ENCODE results near the gene MAPK8IP3.

Gene MAPK8IP3, protein sequence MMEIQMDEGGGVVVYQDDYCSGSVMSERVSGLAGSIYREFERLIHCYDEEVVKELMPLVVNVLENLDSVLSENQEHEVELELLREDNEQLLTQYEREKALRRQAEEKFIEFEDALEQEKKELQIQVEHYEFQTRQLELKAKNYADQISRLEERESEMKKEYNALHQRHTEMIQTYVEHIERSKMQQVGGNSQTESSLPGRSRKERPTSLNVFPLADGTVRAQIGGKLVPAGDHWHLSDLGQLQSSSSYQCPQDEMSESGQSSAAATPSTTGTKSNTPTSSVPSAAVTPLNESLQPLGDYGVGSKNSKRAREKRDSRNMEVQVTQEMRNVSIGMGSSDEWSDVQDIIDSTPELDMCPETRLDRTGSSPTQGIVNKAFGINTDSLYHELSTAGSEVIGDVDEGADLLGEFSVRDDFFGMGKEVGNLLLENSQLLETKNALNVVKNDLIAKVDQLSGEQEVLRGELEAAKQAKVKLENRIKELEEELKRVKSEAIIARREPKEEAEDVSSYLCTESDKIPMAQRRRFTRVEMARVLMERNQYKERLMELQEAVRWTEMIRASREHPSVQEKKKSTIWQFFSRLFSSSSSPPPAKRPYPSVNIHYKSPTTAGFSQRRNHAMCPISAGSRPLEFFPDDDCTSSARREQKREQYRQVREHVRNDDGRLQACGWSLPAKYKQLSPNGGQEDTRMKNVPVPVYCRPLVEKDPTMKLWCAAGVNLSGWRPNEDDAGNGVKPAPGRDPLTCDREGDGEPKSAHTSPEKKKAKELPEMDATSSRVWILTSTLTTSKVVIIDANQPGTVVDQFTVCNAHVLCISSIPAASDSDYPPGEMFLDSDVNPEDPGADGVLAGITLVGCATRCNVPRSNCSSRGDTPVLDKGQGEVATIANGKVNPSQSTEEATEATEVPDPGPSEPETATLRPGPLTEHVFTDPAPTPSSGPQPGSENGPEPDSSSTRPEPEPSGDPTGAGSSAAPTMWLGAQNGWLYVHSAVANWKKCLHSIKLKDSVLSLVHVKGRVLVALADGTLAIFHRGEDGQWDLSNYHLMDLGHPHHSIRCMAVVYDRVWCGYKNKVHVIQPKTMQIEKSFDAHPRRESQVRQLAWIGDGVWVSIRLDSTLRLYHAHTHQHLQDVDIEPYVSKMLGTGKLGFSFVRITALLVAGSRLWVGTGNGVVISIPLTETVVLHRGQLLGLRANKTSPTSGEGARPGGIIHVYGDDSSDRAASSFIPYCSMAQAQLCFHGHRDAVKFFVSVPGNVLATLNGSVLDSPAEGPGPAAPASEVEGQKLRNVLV (N-terminal part only)

GRCh38 chr16:1705688-1706385 is at the start of gene MAPK8IP3:
MAPK8IP3 (plus strand) TSS chr16:1706195; CDS start chr16:1706340, 145 bp downstream.
- DNase-seq = peak; percentile 63

- DNase-seq = no peak
These were observed 49.0 kb upstream of the MAPK8IP3 start for GRCh38 chr16:1656808-1657617.

DNA sequence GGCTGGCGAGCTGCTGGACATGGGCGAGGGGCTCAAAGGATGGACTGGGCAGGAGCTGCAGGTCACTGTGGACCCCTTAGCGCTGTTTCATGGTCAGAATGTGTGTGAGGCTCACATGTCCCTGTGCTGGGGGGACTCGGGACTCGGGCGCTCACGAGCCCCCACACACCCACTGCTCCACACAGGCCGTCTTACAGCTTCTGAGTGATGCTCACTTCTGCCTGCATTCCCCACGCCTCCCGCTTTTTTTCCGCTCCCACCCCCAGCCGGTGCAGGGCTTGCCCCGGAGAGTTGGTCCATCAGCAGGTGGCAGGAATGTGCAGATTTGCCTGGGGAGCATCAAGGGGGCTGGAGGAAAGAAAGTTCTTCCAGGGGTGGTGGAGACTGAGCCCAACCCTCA is 48.2 kb upstream of the MAPK8IP3 start:
- DNase-seq = no peak

- no peak for DNase-seq
These were observed 47.0 kb upstream of the MAPK8IP3 start for GRCh38 chr16:1659031-1659430.

GRCh38 chr16:1661826-1662225 is 44.2 kb upstream of the MAPK8IP3 start:
- DNase-seq = no peak

GRCh38 chr16:1662543-1662942 is 43.5 kb upstream of the MAPK8IP3 start:
- no peak for DNase-seq

DNA sequence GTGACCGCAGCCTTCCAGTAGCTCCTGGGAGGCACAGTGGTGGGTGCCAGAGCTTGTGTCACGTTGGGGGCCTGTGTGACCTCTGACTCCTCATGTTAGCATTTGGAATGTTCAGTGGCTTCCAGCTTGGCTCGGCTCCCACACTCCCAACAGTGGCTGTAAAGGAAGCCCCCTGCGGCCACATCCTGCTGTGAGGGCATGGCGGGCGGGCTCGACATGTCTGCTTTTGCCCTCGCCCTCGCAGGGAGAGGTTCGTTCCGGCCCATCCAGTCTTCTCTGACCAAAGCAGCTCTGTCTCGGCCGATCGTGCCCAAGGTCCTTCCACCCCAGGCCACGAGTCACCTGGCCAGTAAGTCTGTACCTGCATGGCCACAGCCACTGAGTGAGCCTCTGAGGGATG is 40.2 kb upstream of the MAPK8IP3 start:
- no peak for DNase-seq

- no peak for DNase-seq
These were observed 39.7 kb upstream of the MAPK8IP3 start for GRCh38 chr16:1666316-1666715.

GRCh38 chr16:1667271-1667670 is 38.7 kb upstream of the MAPK8IP3 start:
- no peak for DNase-seq

- no peak for DNase-seq
These were observed 38.1 kb upstream of the MAPK8IP3 start for GRCh38 chr16:1667916-1668315.

GRCh38 chr16:1668612-1669319 is 37.2 kb upstream of the MAPK8IP3 start:
- no peak for DNase-seq

DNA sequence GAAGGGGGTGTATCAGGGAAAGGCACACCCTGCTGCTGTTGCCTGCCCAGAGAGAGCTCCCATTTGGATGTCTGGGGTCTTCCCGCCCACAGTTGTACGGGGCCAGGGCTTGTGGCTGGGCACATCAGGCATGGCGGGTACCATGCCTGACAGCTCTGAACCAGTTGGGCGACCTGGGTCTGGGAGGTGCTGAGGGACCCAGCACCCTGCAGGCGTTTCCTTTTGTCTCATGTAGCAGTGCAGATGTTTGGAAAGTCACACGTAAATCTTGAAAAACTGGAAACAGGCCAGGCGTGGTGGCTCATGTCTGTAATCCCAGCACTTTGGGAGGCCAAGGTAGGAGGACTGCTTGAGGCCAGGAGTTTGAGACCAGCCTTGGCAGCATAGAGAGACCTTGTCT is 36.3 kb upstream of the MAPK8IP3 start:
- DNase-seq = no peak

- no peak for DNase-seq
These were observed 35.6 kb upstream of the MAPK8IP3 start for GRCh38 chr16:1670371-1670770.

DNA sequence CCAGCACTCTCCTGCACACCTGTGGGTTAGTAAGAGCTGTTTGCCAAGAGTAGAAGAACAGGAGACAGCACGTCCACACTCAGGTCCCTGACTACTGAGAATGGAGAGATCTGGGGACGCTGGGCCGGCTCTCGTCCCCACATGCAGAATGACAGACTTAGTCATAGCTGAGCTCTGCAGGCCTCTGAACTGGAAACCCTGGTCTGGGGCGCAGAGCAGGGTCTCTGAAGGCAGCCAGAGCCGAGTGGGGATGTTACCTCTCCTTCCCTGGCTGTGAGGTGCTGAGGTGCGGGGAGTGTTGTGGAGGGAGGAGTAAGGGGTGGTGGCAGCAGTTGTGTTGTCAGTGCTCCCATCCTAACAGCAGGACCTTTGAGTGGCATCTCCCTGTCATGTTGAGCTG is 35.1 kb upstream of the MAPK8IP3 start:
- DNase-seq = no peak

GRCh38 chr16:1673424-1674151 is 32.4 kb upstream of the MAPK8IP3 start:
- DNase-seq = no peak

- DNase-seq = no peak
These were observed 31.7 kb upstream of the MAPK8IP3 start for GRCh38 chr16:1674306-1674705.

- no peak for DNase-seq
These were observed 31.0 kb upstream of the MAPK8IP3 start for GRCh38 chr16:1674751-1675664.

DNA sequence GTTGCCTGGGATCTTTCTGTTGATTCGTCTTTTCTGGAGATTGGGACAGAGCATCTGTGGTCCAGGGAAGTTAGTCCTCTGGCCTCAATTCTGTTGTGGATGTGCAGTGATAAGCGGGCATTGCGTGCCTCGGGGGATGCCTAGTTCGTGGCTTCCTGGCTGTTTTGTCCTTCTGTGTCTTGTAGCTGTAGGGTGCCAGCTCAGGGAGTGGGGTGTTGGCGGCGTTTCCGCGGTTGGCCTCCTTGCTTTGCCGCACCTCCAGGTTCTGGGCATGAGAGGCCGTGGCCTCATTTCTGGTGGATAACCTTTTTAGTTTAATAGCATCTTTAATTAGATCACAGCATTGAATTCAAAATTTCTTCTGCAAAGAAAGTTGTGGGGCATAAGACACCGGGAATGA is 29.3 kb upstream of the MAPK8IP3 start:
- DNase-seq = no peak

DNA sequence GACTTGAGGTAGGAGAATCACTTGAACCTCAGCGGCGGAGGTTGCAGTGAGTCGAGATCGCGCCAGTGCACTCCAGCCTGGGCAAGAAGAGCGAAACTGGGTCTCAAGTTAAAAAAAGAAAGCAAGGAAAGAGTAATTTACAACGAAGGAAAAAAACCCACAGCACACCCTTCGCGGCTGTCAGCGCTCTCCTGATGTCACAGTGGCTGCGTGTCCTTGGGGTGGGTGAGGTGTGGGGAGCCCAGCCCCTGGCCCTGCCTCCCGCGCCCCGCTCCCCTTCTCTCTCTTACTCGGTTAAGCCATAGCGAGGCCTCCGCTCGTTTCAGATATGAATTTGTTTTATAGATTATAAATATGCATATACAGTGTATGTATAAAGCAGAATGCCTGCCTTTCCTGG is 28.7 kb upstream of the MAPK8IP3 start:
- DNase-seq = no peak

Data from amniotic stem cell (primary cell).